HepG2 (cell line): ENCODE results near the gene RSF1. TPM values are rescaled to one million over a fixed set of nuclear protein-coding genes. Genes with fewer than 3 reads are reported as not detected.

Experiments used
- ATF1 ChIP-seq: IDR thresholded peaks from 2 replicates; pipeline ENCODE4 v1.6.1; 2016; ENCODE audit warnings: mild to moderate bottlenecking, control low read depth
- CERS6 ChIP-seq: sonication (generic); formaldehyde crosslinking; IDR thresholded peaks from 2 replicates; pipeline ENCODE4 v1.5.0; 2020; ENCODE audit warnings: missing genetic modification reagents
- ERF ChIP-seq: IDR thresholded peaks from 2 replicates; pipeline ENCODE4 v1.6.1; 2018; ENCODE audit warnings: missing biosample characterization, missing genetic modification reagents
- EZH2 ChIP-seq: conservative IDR thresholded peaks from 2 replicates; pipeline ENCODE4 v1.6.1; 2012; ENCODE audit warnings: mild to moderate bottlenecking, low read depth, low read length, moderate library complexity
- HNF4A ChIP-seq: sonication (generic); formaldehyde crosslinking; IDR thresholded peaks from 2 replicates; pipeline ENCODE4 v1.4.0; 2020; ENCODE audit warnings: missing genetic modification reagents
- HNRNPH1 ChIP-seq: fragments of 200-400 bp; formaldehyde crosslinking; optimal IDR thresholded peaks from 2 replicates; pipeline ENCODE3; 2017; ENCODE audit warnings: mild to moderate bottlenecking, low read depth, low read length
- IRF2 ChIP-seq: IDR thresholded peaks from 2 replicates; pipeline ENCODE4 v1.6.1; 2018; ENCODE audit warnings: missing genetic modification reagents, missing compliant biosample characterization
- MED1 ChIP-seq: sonication (generic); formaldehyde crosslinking; IDR thresholded peaks from 2 replicates; pipeline ENCODE4 v1.4.0; 2020; ENCODE audit warnings: missing genetic modification reagents
- MXI1 ChIP-seq: IDR thresholded peaks from 3 replicates; pipeline ENCODE4 v1.6.1; 2012; ENCODE audit warnings: low read depth, low read length, inconsistent platforms, borderline replicate concordance
- NFIC ChIP-seq: IDR thresholded peaks from 2 replicates; pipeline ENCODE4 v1.6.1; 2012; ENCODE audit warnings: mild to moderate bottlenecking, low read length, inconsistent platforms
- PLSCR1 ChIP-seq: sonication (generic); formaldehyde crosslinking; IDR thresholded peaks from 2 replicates; pipeline ENCODE4 v1.5.0; 2020; ENCODE audit warnings: missing genetic modification reagents, mild to moderate bottlenecking, borderline replicate concordance
- RARA ChIP-seq: IDR thresholded peaks from 2 replicates; pipeline ENCODE4 v1.6.1; 2016; ENCODE audit warnings: missing genetic modification reagents, missing compliant biosample characterization
- SKI ChIP-seq: fragments of 450-650 bp; IDR thresholded peaks from one replicate; pipeline ENCODE4 v1.6.1; 2018; ENCODE audit warnings: mild to moderate bottlenecking; ENCODE audit not compliant: partially characterized antibody
- SNAPC4 ChIP-seq: sonication (generic); formaldehyde crosslinking; IDR thresholded peaks from 2 replicates; pipeline ENCODE4 v1.4.0; 2020; ENCODE audit warnings: mild to moderate bottlenecking, missing genetic modification reagents
- SOX13 ChIP-seq, 3 experiments: fragments of 450-650 bp in 1 of 3; sonication (generic) in 1 of 3; formaldehyde crosslinking in 1 of 3; IDR thresholded peaks in 2 of 3; conservative IDR thresholded peaks in 1 of 3; 2 replicates each; pipeline versions ENCODE4 v1.5.0 to v1.6.1; 2016 to 2020; ENCODE audit warnings: antibody characterized with exemption in 1 of 3, mild to moderate bottlenecking in 1 of 3, missing compliant biosample characterization in 1 of 3, missing genetic modification reagents in 1 of 3, moderate library complexity in 1 of 3
- SOX5 ChIP-seq: IDR thresholded peaks from 2 replicates; pipeline ENCODE4 v1.6.1; 2016; ENCODE audit warnings: borderline replicate concordance
- TEAD3 ChIP-seq: optimal IDR thresholded peaks from 2 replicates; pipeline ENCODE3; 2016; ENCODE audit warnings: borderline replicate concordance
- TOE1 ChIP-seq: sonication (generic); formaldehyde crosslinking; IDR thresholded peaks from 2 replicates; pipeline ENCODE4 v1.4.0; 2020; ENCODE audit warnings: mild to moderate bottlenecking, missing genetic modification reagents
- ZFAT ChIP-seq: sonication (generic); formaldehyde crosslinking; conservative IDR thresholded peaks from 2 replicates; pipeline ENCODE4 v1.8.1; 2023; ENCODE audit warnings: missing genetic modification reagents, inconsistent platforms
- ZMYM4 ChIP-seq: sonication (generic); formaldehyde crosslinking; IDR thresholded peaks from 2 replicates; pipeline ENCODE4 v1.8.1; 2023; ENCODE audit warnings: mild to moderate bottlenecking, missing genetic modification reagents
- ZNF180 ChIP-seq: sonication (generic); formaldehyde crosslinking; IDR thresholded peaks from 2 replicates; pipeline ENCODE4 v1.4.0; 2020; ENCODE audit warnings: low read depth, missing genetic modification reagents, borderline replicate concordance
- ZNF337 ChIP-seq: sonication (generic); formaldehyde crosslinking; IDR thresholded peaks from 2 replicates; pipeline ENCODE4 v1.5.1; 2020; ENCODE audit warnings: missing genetic modification reagents, low read depth, mild to moderate bottlenecking, borderline replicate concordance
- ZNF430 ChIP-seq: sonication (generic); formaldehyde crosslinking; IDR thresholded peaks from 2 replicates; pipeline ENCODE4 v1.9.0; 2021; ENCODE audit warnings: mild to moderate bottlenecking, missing genetic modification reagents
- ZNF547 ChIP-seq: sonication (generic); formaldehyde crosslinking; IDR thresholded peaks from 2 replicates; pipeline ENCODE4 v1.5.1; 2020; ENCODE audit warnings: mild to moderate bottlenecking, missing genetic modification reagents
- ZNF567 ChIP-seq: sonication (generic); formaldehyde crosslinking; IDR thresholded peaks from 2 replicates; pipeline ENCODE4 v1.8.1; 2023; ENCODE audit warnings: mild to moderate bottlenecking, missing genetic modification reagents, borderline replicate concordance
- polyA plus RNA-seq, 8 experiments: library from polyadenylated mRNA; depleted of rRNA in 3 of 8; stranded (reverse) in 7 of 8; unstranded in 1 of 8; fragments of >200 nt; fragmentation: Illumina TruSeq in 4 of 8; extraction: Trizol in 4 of 8; gene quantifications; 2 replicates each; pipeline versions ENCODE4 v1.2.1 to v1.2.3, GENCODE V29; 2011 to 2016; ENCODE audit warnings: low read depth in 4 of 8, missing spikeins in 1 of 8, mixed read lengths in 1 of 8; ENCODE audit not compliant: insufficient read depth in 1 of 8
- total RNA-seq, 5 experiments: library from RNA; depleted of rRNA; stranded (reverse); fragments of >200 nt; fragmentation: Illumina TruSeq; extraction: Trizol; gene quantifications; 2 replicates each; pipeline ENCODE4 v1.2.3, GENCODE V29; 2016; ENCODE audit warnings: low read depth in 1 of 5
- TF ChIP-seq, protein P1 (sequence below): IDR thresholded peaks from 2 replicates; pipeline ENCODE4 v1.6.1; 2012; ENCODE audit warnings: inconsistent platforms

RSF1 gene
- total and polyA plus RNA-seq, 2 of the 13 experiments (the other 11 are each of a cell fraction or from before 2014, with no cell fraction given), result 15.5 to 33.1 TPM

DNA sequence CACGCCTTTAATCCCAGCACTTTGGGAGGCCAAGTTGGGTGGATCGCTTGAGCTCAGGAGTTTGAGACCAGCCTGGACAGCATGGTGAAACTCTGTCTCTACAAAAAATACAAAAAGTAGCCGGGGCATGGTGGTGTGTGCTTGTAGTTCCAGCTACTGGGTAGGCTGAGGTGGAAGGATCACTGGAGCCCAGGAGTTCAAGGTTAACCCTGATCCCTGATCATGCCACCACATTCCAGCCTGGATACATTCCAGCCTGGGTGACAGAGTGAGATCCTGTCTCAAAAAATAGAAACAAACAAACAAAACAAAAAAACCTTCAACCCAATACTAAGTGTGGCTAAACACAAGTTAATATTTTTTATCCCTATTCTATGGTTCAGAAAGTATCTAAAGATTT is 116.5 kb downstream of the RSF1 start (continued):
- 0 out of 2 replicates have a peak, but pooled peaks have one; percentile 32 for TF ChIP-seq ZNF430 (CRISPR knock-in tag)
- TF ChIP-seq ZNF180 (CRISPR knock-in tag), result no peak
- peak; percentile 96 for TF ChIP-seq TEAD3
- no peak for TF ChIP-seq ZNF547 (CRISPR knock-in tag)
- TF ChIP-seq ZFAT (CRISPR knock-in tag), result no peak
- no peak for TF ChIP-seq TOE1 (CRISPR knock-in tag)
- TF ChIP-seq CERS6 (CRISPR knock-in tag), result no peak
- TF ChIP-seq ZMYM4, result peak; percentile 62
- TF ChIP-seq MXI1, result no peak; the same call in 2 of the 3 replicates
- TF ChIP-seq ERF, result 0 out of 2 replicates have a peak, but pooled peaks have one; percentile 33
- no peak for TF ChIP-seq ATF1 (CRISPR knock-in tag)
- TF ChIP-seq SOX13 (IDR thresholded peaks at IDR 0.05), result no peak
- TF ChIP-seq SOX13 (CRISPR knock-in tag; conservative IDR thresholded peaks at IDR 0.05 in 1 of 2, IDR thresholded peaks at IDR 0.05 in 1 of 2), result 0 out of 4 replicates have a peak, but pooled peaks of 1 of the 2 experiments have one; percentile 29
- no peak for TF ChIP-seq SNAPC4 (CRISPR knock-in tag)
- peak; percentile 76 for TF ChIP-seq RARA (CRISPR knock-in tag)
- TF ChIP-seq, protein P1, sequence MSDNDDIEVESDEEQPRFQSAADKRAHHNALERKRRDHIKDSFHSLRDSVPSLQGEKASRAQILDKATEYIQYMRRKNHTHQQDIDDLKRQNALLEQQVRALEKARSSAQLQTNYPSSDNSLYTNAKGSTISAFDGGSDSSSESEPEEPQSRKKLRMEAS, result no peak
- TF ChIP-seq EZH2, result no peak
- TF ChIP-seq ZNF337 (CRISPR knock-in tag), result no peak
- no peak for TF ChIP-seq PLSCR1
- TF ChIP-seq MED1 (CRISPR knock-in tag), result peak; percentile 41; the same call in 1 of the 2 replicates
- TF ChIP-seq IRF2, result no peak
- TF ChIP-seq HNRNPH1, result no peak
- peak; percentile 34 for TF ChIP-seq SKI
- TF ChIP-seq NFIC, result no peak
- peak; percentile 67 for TF ChIP-seq HNF4A (CRISPR knock-in tag)
- peak; percentile 13; the same call in 1 of the 2 replicates for TF ChIP-seq SOX5 (CRISPR knock-in tag)
- TF ChIP-seq ZNF567 (CRISPR knock-in tag), result no peak
